ENCODE results near the gene CDK5RAP3.
"Not testable (repeated sequence)": the region's sequence is repeated elsewhere in the genome, so short reads cannot be mapped to it uniquely, and the experiment has no call there.

Gene CDK5RAP3

GRCh38 chr17:47998044-47998443, 27.1 kb downstream of the CDK5RAP3 start:
- DNase-seq (ENCODE audit: low read depth), result no peak

- DNase-seq (ENCODE audit: low read depth), result no peak
These were observed 28.7 kb downstream of the CDK5RAP3 start for GRCh38 chr17:47999582-47999981.

- no peak for DNase-seq (ENCODE audit: low read depth)
These were observed 30.3 kb downstream of the CDK5RAP3 start for GRCh38 chr17:48001197-48001596.

GRCh38 chr17:48001657-48002056, 30.7 kb downstream of the CDK5RAP3 start:
- DNase-seq (ENCODE audit: low read depth), result not testable (repeated sequence)

GRCh38 chr17:48002266-48002915, 31.5 kb downstream of the CDK5RAP3 start:
- DNase-seq (ENCODE audit: low read depth), result peak; percentile 31

- DNase-seq (ENCODE audit: low read depth), result no peak
These were observed 32.1 kb downstream of the CDK5RAP3 start for GRCh38 chr17:48002916-48003416.

- DNase-seq (ENCODE audit: low read depth), result no peak
These were observed 32.7 kb downstream of the CDK5RAP3 start for GRCh38 chr17:48003417-48004151.

GRCh38 chr17:48004983-48005382, 34.1 kb downstream of the CDK5RAP3 start:
- DNase-seq (ENCODE audit: low read depth), result no peak

GRCh38 chr17:48006936-48007709, 36.2 kb downstream of the CDK5RAP3 start:
- no peak for DNase-seq (ENCODE audit: low read depth)

- no peak for DNase-seq (ENCODE audit: low read depth)
These were observed 39.3 kb downstream of the CDK5RAP3 start for GRCh38 chr17:48010193-48010592.

GRCh38 chr17:48011405-48012150, 40.7 kb downstream of the CDK5RAP3 start:
- DNase-seq (ENCODE audit: low read depth), result no peak

GRCh38 chr17:48012151-48012520, 41.2 kb downstream of the CDK5RAP3 start:
- no peak for DNase-seq (ENCODE audit: low read depth)

- no peak for DNase-seq (ENCODE audit: low read depth)
These were observed 41.7 kb downstream of the CDK5RAP3 start for GRCh38 chr17:48012654-48013053.

GRCh38 chr17:48013876-48014594, 43.1 kb downstream of the CDK5RAP3 start:
- DNase-seq (ENCODE audit: low read depth), result no peak

- DNase-seq (ENCODE audit: low read depth), result no peak
These were observed 43.7 kb downstream of the CDK5RAP3 start for GRCh38 chr17:48014595-48015111.

- no peak for DNase-seq (ENCODE audit: low read depth)
These were observed 45.2 kb downstream of the CDK5RAP3 start for GRCh38 chr17:48016112-48016511.

GRCh38 chr17:48017817-48018158, 46.9 kb downstream of the CDK5RAP3 start:
- DNase-seq (ENCODE audit: low read depth), result not testable (repeated sequence)

GRCh38 chr17:48021934-48022333, 51.0 kb downstream of the CDK5RAP3 start:
- DNase-seq (ENCODE audit: low read depth), result no peak

- no peak for DNase-seq (ENCODE audit: low read depth)
These were observed 52.0 kb downstream of the CDK5RAP3 start for GRCh38 chr17:48022901-48023300.

- no peak for DNase-seq (ENCODE audit: low read depth)
These were observed 52.7 kb downstream of the CDK5RAP3 start for GRCh38 chr17:48023400-48024148.

Measured in fibroblast of the conjunctiva (primary cell).